Upper lobe of left lung (tissue), 4 donors: Measurements from ENCODE around the gene TNFRSF8.

ENCODE experiments used
- CTCF ChIP-seq, 6 experiments: fragments of 450-650 bp in 4 of 6; fragments of 200-600 bp in 2 of 6; sonication (generic) in 2 of 6; IDR thresholded peaks; one replicate each; pipeline ENCODE4 v1.5.1; 2016 to 2019; ENCODE audit warnings: antibody characterized with exemption in 6 of 6
- EP300 ChIP-seq, 4 donors: sonication (generic); formaldehyde crosslinking; IDR thresholded peaks; one replicate each; pipeline ENCODE4 v1.5.1; 2017; ENCODE audit warnings: antibody characterized with exemption in 4 of 4, control low read depth in 2 of 4
- POLR2A ChIP-seq, 4 donors: fragments of 450-650 bp; IDR thresholded peaks; one replicate each; pipeline ENCODE4 v1.5.1; 2016 to 2017; ENCODE audit warnings: antibody characterized with exemption in 4 of 4, mild to moderate bottlenecking in 2 of 4

GRCh38 chr1:12142891-12143630, 80.0 kb downstream of the TNFRSF8 start:
- TF ChIP-seq CTCF (IDR thresholded peaks at IDR 0.05) (no peak), POLR2A (IDR thresholded peaks at IDR 0.05) (no peak), EP300 (IDR thresholded peaks at IDR 0.05) (no peak)
